K562 (cell line): ENCODE measurements around the gene CLDND2. TPM values are rescaled to one million over a fixed set of nuclear protein-coding genes. Genes with fewer than 3 reads are reported as not detected.

Experiments used
- ATAC-seq: fragments of 200-7000 bp; cut with Tn5 transposase; 3 replicates; pipeline ENCODE4 v1.9.1; 2020; ENCODE audit warnings: moderate library complexity
- BruUV-seq: library from RNA; stranded (reverse); fragments of 400-500 nt; replicated peaks from 2 replicates; lab custom pipeline; 2021; lab: Mats Ljungman, UMichigan
- CTCF ChIA-PET: fragments of 300-600 bp; formaldehyde crosslinking; extraction: SDS; loops from one replicate; lab custom pipeline; 2021; ENCODE audit warnings: low intra/inter-chr PET ratio; lab: Yijun Ruan, JAX
- POLR2A ChIA-PET: fragments of 300-600, 350-650 bp; sonication (Branson Sonifier 250); formaldehyde crosslinking; extraction: SDS; loops from one replicate; lab custom pipeline; 2021; ENCODE audit warnings: antibody characterized with exemption, inconsistent platforms; lab: Yijun Ruan, JAX
- DNase-seq, 4 experiments: peaks; one replicate each; pipeline versions ENCODE4 v3.0.0 to v3.0.0-alpha.2; 2011 to 2018; ENCODE audit warnings: low spot score in 3 of 4, mixed read lengths in 3 of 4; ENCODE audit errors: extremely low read depth in 1 of 4
- FAIRE-seq: peaks from 2 replicates; lab custom pipeline; 2011; peaks lifted over from hg19 to GRCh38; lab: Jason Lieb, UNC
- H2AFZ ChIP-seq: 2 replicates; pipeline ENCODE4 v1.6.0; 2011; ENCODE audit warnings: low read depth, low read length, control low read depth, inconsistent platforms
- H3K27ac ChIP-seq: fragments of 200-600 bp; 3 replicates; pipeline ENCODE4 v1.8.0; 2011; ENCODE audit warnings: low read depth, mild to moderate bottlenecking, control low read depth, inconsistent platforms, low read length, moderate library complexity, mixed read lengths; ENCODE audit errors: extremely low read depth
- H3K27me3 ChIP-seq, 2 experiments: fragments of 300-600 bp in 1 of 2; 2 replicates in 1 of 2; 3 replicates in 1 of 2; pipeline versions ENCODE4 v1.6.0 to v1.8.0; 2011; ENCODE audit warnings: inconsistent platforms in 2 of 2, low read length in 2 of 2, mild to moderate bottlenecking in 1 of 2, mixed read lengths in 1 of 2, moderate library complexity in 1 of 2; ENCODE audit not compliant: control insufficient read depth in 2 of 2, insufficient read depth in 2 of 2
- H3K36me3 ChIP-seq: fragments of 300-600 bp; 3 replicates; pipeline ENCODE4 v1.8.0; 2011; ENCODE audit warnings: mild to moderate bottlenecking, low read length, inconsistent platforms; ENCODE audit not compliant: control insufficient read depth, insufficient read depth
- H3K4me1 ChIP-seq, 2 experiments: fragments of 200-600 bp in 1 of 2; replicated peaks in 1 of 2; 2 replicates in 1 of 2; 3 replicates in 1 of 2; pipeline versions ENCODE4 v1.5.1 to v1.8.0; 2011; ENCODE audit warnings: inconsistent platforms in 2 of 2, low read length in 2 of 2, mild to moderate bottlenecking in 1 of 2, mixed read lengths in 1 of 2, moderate library complexity in 1 of 2; ENCODE audit not compliant: control insufficient read depth in 2 of 2, insufficient read depth in 2 of 2
- H3K4me2 ChIP-seq: 2 replicates; pipeline ENCODE4 v1.6.1; 2011; ENCODE audit warnings: low read length, control low read depth, inconsistent platforms, mixed read lengths; ENCODE audit not compliant: insufficient read depth
- H3K4me3 ChIP-seq: fragments of 200-600 bp; sonication (generic), shearing (Covaris generic); 2 replicates; pipeline ENCODE4 v1.5.1; 2016; ENCODE audit warnings: control low read depth, inconsistent platforms
- H3K79me2 ChIP-seq: fragments of 200-600 bp; 3 replicates; pipeline ENCODE4 v1.8.0; 2011; ENCODE audit warnings: low read length, inconsistent platforms; ENCODE audit not compliant: control insufficient read depth, insufficient read depth
- H3K9ac ChIP-seq, 2 experiments: 2 replicates each; pipeline versions ENCODE4 v1.6.0 to v1.6.1; 2011; ENCODE audit warnings: low read depth in 2 of 2, low read length in 2 of 2, control low read depth in 1 of 2, inconsistent platforms in 1 of 2, mild to moderate bottlenecking in 1 of 2, mixed read lengths in 1 of 2; ENCODE audit not compliant: insufficient read depth in 1 of 2
- H3K9me1 ChIP-seq: one replicate; pipeline ENCODE4 v1.6.0; 2011; ENCODE audit warnings: inconsistent platforms, mild to moderate bottlenecking, low read length, moderate library complexity; ENCODE audit not compliant: control insufficient read depth, insufficient read depth
- H3K9me3 ChIP-seq: replicated peaks from 2 replicates; pipeline ENCODE4 v1.5.1; 2011; ENCODE audit warnings: low read depth, low read length, inconsistent platforms; ENCODE audit not compliant: control insufficient read depth, insufficient read depth
- H4K20me1 ChIP-seq: replicated peaks from 2 replicates; pipeline ENCODE4 v1.6.1; 2011; ENCODE audit warnings: low read length, inconsistent platforms, mixed read lengths; ENCODE audit not compliant: control insufficient read depth, insufficient read depth
- ARHGAP35 ChIP-seq: fragments of 450-650 bp; IDR thresholded peaks from 2 replicates; pipeline ENCODE4 v1.6.1; 2018; ENCODE audit not compliant: partially characterized antibody
- MEIS2 ChIP-seq: fragments of 450-650 bp; IDR thresholded peaks from 2 replicates; pipeline ENCODE4 v1.6.1; 2014; ENCODE audit warnings: mild to moderate bottlenecking; ENCODE audit not compliant: partially characterized antibody
- MYC ChIP-seq, 2 experiments: fragments of 250-450 bp in 1 of 2; sonication (Bioruptor Pico) in 1 of 2; IDR thresholded peaks; 2 replicates each; pipeline versions ENCODE4 v1.5.1 to v1.6.1; 2012 to 2021; ENCODE audit warnings: low read depth in 2 of 2, borderline replicate concordance in 1 of 2, improper control_type of control experiment in 1 of 2, low read length in 1 of 2, mild to moderate bottlenecking in 1 of 2, moderate library complexity in 1 of 2
- TBL1XR1 ChIP-seq, 2 experiments: IDR thresholded peaks; 2 replicates each; pipeline ENCODE4 v1.6.1; 2012; ENCODE audit warnings: improper control_type of control experiment in 2 of 2, low read length in 2 of 2, mild to moderate bottlenecking in 1 of 2
- TGIF2 ChIP-seq: sonication (generic); formaldehyde crosslinking; IDR thresholded peaks from 2 replicates; pipeline ENCODE4 v1.8.1; 2022; ENCODE audit warnings: mild to moderate bottlenecking, missing genetic modification reagents, moderate library complexity
- ZBTB26 ChIP-seq: fragments of 450-650 bp; formaldehyde crosslinking; IDR thresholded peaks from 2 replicates; pipeline ENCODE4 v1.4.0; 2022; ENCODE audit warnings: missing genetic modification characterization
- ZNF277 ChIP-seq: fragments of 250-450 bp; sonication (Bioruptor Pico); IDR thresholded peaks from 2 replicates; pipeline ENCODE4 v1.8.0; 2022; ENCODE audit warnings: inconsistent platforms, mild to moderate bottlenecking, moderate library complexity, borderline replicate concordance
- ZNF347 ChIP-seq: fragments of 450-650 bp; formaldehyde crosslinking; IDR thresholded peaks from 2 replicates; pipeline ENCODE4 v1.4.0; 2020; ENCODE audit warnings: low read depth, mild to moderate bottlenecking, moderate library complexity
- WGBS: fragments of 100-300 bp; shearing (Covaris generic); methylation state at CpG from one replicate; pipeline ENCODE4 v1.1.6; 2016; ENCODE audit warnings: low coverage, mixed read lengths; ENCODE audit not compliant: insufficient coverage; ENCODE audit errors: missing lambda C conversion rate; 5-methylcytosine and 5-hydroxymethylcytosine counted together
- in situ Hi-C: fragments of 300-500 bp; cut with MboI; formaldehyde crosslinking; loops from 4 replicates; pipeline ENCODE4 v1.15.0; 2018; ENCODE audit warnings: inconsistent platforms, mixed read lengths
- intact Hi-C: fragments of 100-400 bp; cut with micrococcal nuclease; formaldehyde crosslinking; loops from 2 replicates; pipeline ENCODE4 v1.14.2; 2022
- polyA plus RNA-seq, 8 experiments: library from polyadenylated mRNA; depleted of rRNA in 4 of 8; stranded (reverse) in 5 of 8; unstranded in 3 of 8; fragments of >200 nt; fragmentation: Nextera tagmentation in 2 of 8; fragmentation: Illumina TruSeq in 1 of 8; extraction: Ambion mirVana in 2 of 8; extraction: Trizol in 1 of 8; gene quantifications; 2 replicates each; pipeline versions ENCODE4 v1.2.1 to v1.2.3, GENCODE V29; 2011 to 2014; ENCODE audit warnings: inconsistent platforms in 1 of 8, missing spikeins in 1 of 8
- total RNA-seq, 7 experiments: library from RNA; depleted of rRNA in 6 of 7; stranded (reverse); fragments of >200 nt in 6 of 7; fragmentation: Illumina TruSeq in 2 of 7; extraction: Trizol in 2 of 7; gene quantifications; 2 replicates each; pipeline versions ENCODE4 v1.2.1 to v1.2.3, GENCODE V29; 2011 to 2021; ENCODE audit warnings: low replicate concordance in 1 of 7

CLDND2 gene
- total and polyA plus RNA-seq, 9 of the 15 experiments (the other 6 are each of a cell fraction or from before 2014, with no cell fraction given), result 0.45 to 4.0 (median 1.2) TPM; not detected in 3

- ChIA-PET POLR2A (interaction anchor here (0.6 to 2.2 kb wide), 10 partner anchors 10 to 56 kb away, joined by 3 to 13 read pairs (median 4); partner anchors contain the start of gene VSIG10L), CTCF (no interaction called here)
- Histone ChIP-seq H3K4me3 (peak within 1 kb of the TSS; percentile 75), H3K9me3 (no peaks in the 10 kb centered on the region), H3K27me3 (no peaks in the 10 kb centered on the region), H3K36me3 (no peaks in the 10 kb centered on the region), H3K27ac (peak within 1 kb of the TSS; percentile 92), H3K9ac (peak within 1 kb of the TSS; percentile 96), H3K4me2 (peak within 1 kb of the TSS; percentile 96), H3K9me1 (no peaks in the 10 kb centered on the region), H4K20me1 (no peaks in the 10 kb centered on the region), H3K79me2 (peaks cover 61% of the 10 kb centered on the region), H3K4me1 (peaks cover 28 to 50% of the 10 kb centered on the region in 2 experiments), H2AFZ (peak within 1 kb of the TSS; percentile 82)
- FAIRE-seq (no peak), ATAC-seq (no peak), DNase-seq (no peak)
- 1% methylated on average over 27 of the region's 27 CpGs for WGBS
- in situ Hi-C loops (no loop called here), intact Hi-C loops (loop anchor here (1.0 kb wide), 1 partner anchor 27 kb away; no protein-coding TSS in a partner anchor)
- TSS peak; percentile 85 for BruUV-seq
- no peak for TF ChIP-seq TBL1XR1 (IDR thresholded peaks at IDR 0.05; ENCODE audit: low read length in 2 of 2)
- peak; percentile 10; the same call in 1 of the 2 replicates for TF ChIP-seq MYC (IDR thresholded peaks at IDR 0.05; ENCODE audit: low read depth, low read length)
- no peak for TF ChIP-seq MYC (CRISPR knock-in tag; IDR thresholded peaks at IDR 0.05; ENCODE audit: borderline replicate concordance, low read depth)
- peak; percentile 44; the same call in 1 of the 2 replicates for TF ChIP-seq TGIF2 (CRISPR knock-in tag)
- no peak for TF ChIP-seq ZBTB26
- no peak for TF ChIP-seq ARHGAP35
- no peak for TF ChIP-seq ZNF277 (CRISPR knock-in tag)
- no peak for TF ChIP-seq ZNF347 (CRISPR knock-in tag)
- TF ChIP-seq MEIS2, result no peak
Observed at GRCh38 chr19:51365965-51366388, 2.8 kb downstream of the CLDND2 start, which contains the start of gene ETFB. Gene ETFB, minus strand, starts transcription at chr19:51366388. Its CDS starts 62 bp downstream, at chr19:51366326.
